ENCODE results near the gene PARP1. TPM values are rescaled to one million over a fixed set of nuclear protein-coding genes. Genes with fewer than 3 reads are reported as not detected.

Gene PARP1
- total RNA-seq, 1 experiment from 2014 or later = 127 TPM

GRCh38 chr1:226372885-226373284 lies 35.0 kb downstream of the PARP1 start:
- POLR2A ChIA-PET = no interaction called here
- BruUV-seq (replicated peaks) = no TSS peak
- Histone ChIP-seq H3K27me3 (ENCODE audit: control insufficient read depth, insufficient read depth, low read length) (no peaks in the 10 kb centered on the region), H3K36me3 (ENCODE audit: control insufficient read depth, insufficient read depth, low read length) (peaks cover 31% of the 10 kb centered on the region), H3K4me1 (ENCODE audit: control insufficient read depth, insufficient read depth, low read length) (no peaks in the 10 kb centered on the region), H3K27ac (ENCODE audit: low read length) (no peak overlapping the region), H3K4me3 (ENCODE audit: low read depth in 2 of 2, low read length in 2 of 2) (no peak overlapping the region), H3K9me3 (ENCODE audit: control insufficient read depth, insufficient read depth, low read depth, low read length) (no peaks in the 10 kb centered on the region)
- CTCF ChIA-PET = no interaction called here
- no peak for DNase-seq (ENCODE audit: low read depth, low spot score)
- in situ Hi-C loops (cut with HindIII; ENCODE audit: low pct_unique_long_range_greater_than_20kb, low sequenced_read_pairs) = no loop called here
- TF ChIP-seq TCF7L2 (IDR thresholded peaks at IDR 0.05; ENCODE audit: low read depth, low read length) (no peak), POLR2AphosphoS5 (IDR thresholded peaks at IDR 0.05; ENCODE audit: low read depth, low read length) (no peak), SIN3A (IDR thresholded peaks at IDR 0.05; ENCODE audit: borderline replicate concordance, insufficient read depth, low read depth, low read length) (no peak), REST (IDR thresholded peaks at IDR 0.05; ENCODE audit: insufficient read depth in 1 of 2, low read depth in 2 of 2, low read length in 1 of 2) (no peak), CTCF (IDR thresholded peaks at IDR 0.05) (no peak)
- intact Hi-C loops (cut with micrococcal nuclease; ENCODE audit: unreplicated experiment) = no loop called here
- 0 out of 2 replicates have a peak, but pooled peaks have one; percentile 36 for ATAC-seq

- H3K4me1 ChIP-seq (ENCODE audit: control insufficient read depth, insufficient read depth, low read length) = no peaks in the 10 kb centered on the region
- no peaks in the 10 kb centered on the region for H3K9me3 ChIP-seq (ENCODE audit: control insufficient read depth, insufficient read depth, low read depth, low read length)
- H3K4me3 ChIP-seq (ENCODE audit: low read depth in 2 of 2, low read length in 2 of 2) = no peak overlapping the region
- in situ Hi-C loops (cut with HindIII; ENCODE audit: low pct_unique_long_range_greater_than_20kb, low sequenced_read_pairs) = no loop called here
- DNase-seq (ENCODE audit: low read depth, low spot score) = no peak
- BruUV-seq (replicated peaks) = no TSS peak
- POLR2A ChIA-PET = no interaction called here
- peaks cover 34% of the 10 kb centered on the region for H3K36me3 ChIP-seq (ENCODE audit: control insufficient read depth, insufficient read depth, low read length)
- no peak overlapping the region for H3K27ac ChIP-seq (ENCODE audit: low read length)
- H3K27me3 ChIP-seq (ENCODE audit: control insufficient read depth, insufficient read depth, low read length) = no peaks in the 10 kb centered on the region
- ATAC-seq = no peak
- no peak for TF ChIP-seq CTCF (IDR thresholded peaks at IDR 0.05)
- TF ChIP-seq SIN3A (IDR thresholded peaks at IDR 0.05; ENCODE audit: borderline replicate concordance, insufficient read depth, low read depth, low read length) = no peak
- TF ChIP-seq POLR2AphosphoS5 (IDR thresholded peaks at IDR 0.05; ENCODE audit: low read depth, low read length) = no peak
- TF ChIP-seq TCF7L2 (IDR thresholded peaks at IDR 0.05; ENCODE audit: low read depth, low read length) = no peak
- TF ChIP-seq REST (IDR thresholded peaks at IDR 0.05; ENCODE audit: insufficient read depth in 1 of 2, low read depth in 2 of 2, low read length in 1 of 2) = no peak
- CTCF ChIA-PET = no interaction called here
- intact Hi-C loops (cut with micrococcal nuclease; ENCODE audit: unreplicated experiment) = no loop called here
Measured at GRCh38 chr1:226371866-226372490, 35.9 kb downstream of the PARP1 start.
